Measurements from ENCODE around the gene PFKP.

DNA sequence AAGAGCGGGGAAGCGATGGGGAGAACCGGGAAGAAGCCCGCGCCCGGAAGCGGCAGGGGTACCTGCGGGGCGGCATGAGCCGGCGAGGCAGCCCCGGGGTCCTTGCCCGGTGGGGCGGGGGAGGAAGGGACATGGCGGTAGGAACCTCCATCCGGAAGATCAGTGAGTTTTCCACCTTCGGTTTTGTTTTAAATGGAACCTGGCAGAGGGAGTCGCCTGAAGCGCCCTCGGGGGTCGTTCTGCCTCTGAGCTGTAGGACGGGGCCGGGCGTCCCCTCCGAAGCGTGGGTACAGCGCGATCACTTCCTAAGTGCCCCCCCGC is 471 bp downstream of the PFKP start:
- TF ChIP-seq, protein P1, sequence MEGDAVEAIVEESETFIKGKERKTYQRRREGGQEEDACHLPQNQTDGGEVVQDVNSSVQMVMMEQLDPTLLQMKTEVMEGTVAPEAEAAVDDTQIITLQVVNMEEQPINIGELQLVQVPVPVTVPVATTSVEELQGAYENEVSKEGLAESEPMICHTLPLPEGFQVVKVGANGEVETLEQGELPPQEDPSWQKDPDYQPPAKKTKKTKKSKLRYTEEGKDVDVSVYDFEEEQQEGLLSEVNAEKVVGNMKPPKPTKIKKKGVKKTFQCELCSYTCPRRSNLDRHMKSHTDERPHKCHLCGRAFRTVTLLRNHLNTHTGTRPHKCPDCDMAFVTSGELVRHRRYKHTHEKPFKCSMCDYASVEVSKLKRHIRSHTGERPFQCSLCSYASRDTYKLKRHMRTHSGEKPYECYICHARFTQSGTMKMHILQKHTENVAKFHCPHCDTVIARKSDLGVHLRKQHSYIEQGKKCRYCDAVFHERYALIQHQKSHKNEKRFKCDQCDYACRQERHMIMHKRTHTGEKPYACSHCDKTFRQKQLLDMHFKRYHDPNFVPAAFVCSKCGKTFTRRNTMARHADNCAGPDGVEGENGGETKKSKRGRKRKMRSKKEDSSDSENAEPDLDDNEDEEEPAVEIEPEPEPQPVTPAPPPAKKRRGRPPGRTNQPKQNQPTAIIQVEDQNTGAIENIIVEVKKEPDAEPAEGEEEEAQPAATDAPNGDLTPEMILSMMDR (conservative IDR thresholded peaks at IDR 0.05; ENCODE audit: low read depth, low read length): no peak
- TF ChIP-seq EZH2 (IDR thresholded peaks at IDR 0.05; ENCODE audit: low read length, unreplicated experiment): no peak
- TF ChIP-seq EZH2phosphoT487 (IDR thresholded peaks at IDR 0.05; ENCODE audit: borderline replicate concordance, low read length): no peak
